ENCODE measurements around the gene ABCA13.

- TF ChIP-seq EZH2 (IDR thresholded peaks at IDR 0.05; ENCODE audit: low read length) (no peak), CTCF (optimal IDR thresholded peaks at IDR 0.05 in 1 of 3, IDR thresholded peaks at IDR 0.05 in 1 of 3, conservative IDR thresholded peaks at IDR 0.05 in 1 of 3; ENCODE audit: extremely low read depth in 1 of 3, insufficient read depth in 2 of 3, low read length in 3 of 3) (no peak)
These were observed 295.5 kb downstream of the ABCA13 start for GRCh38 chr7:48466713-48467112.
